LoVo (cell line): ENCODE data around the gene FUT8.
"Not testable (repeated sequence)": the region's sequence is repeated elsewhere in the genome, so short reads cannot be mapped to it uniquely, and the experiment has no call there.

Experiments
- DNase-seq: peaks from one replicate; pipeline ENCODE4 v3.0.0-alpha.2; 2016; ENCODE audit warnings: low spot score

FUT8 gene

DNA sequence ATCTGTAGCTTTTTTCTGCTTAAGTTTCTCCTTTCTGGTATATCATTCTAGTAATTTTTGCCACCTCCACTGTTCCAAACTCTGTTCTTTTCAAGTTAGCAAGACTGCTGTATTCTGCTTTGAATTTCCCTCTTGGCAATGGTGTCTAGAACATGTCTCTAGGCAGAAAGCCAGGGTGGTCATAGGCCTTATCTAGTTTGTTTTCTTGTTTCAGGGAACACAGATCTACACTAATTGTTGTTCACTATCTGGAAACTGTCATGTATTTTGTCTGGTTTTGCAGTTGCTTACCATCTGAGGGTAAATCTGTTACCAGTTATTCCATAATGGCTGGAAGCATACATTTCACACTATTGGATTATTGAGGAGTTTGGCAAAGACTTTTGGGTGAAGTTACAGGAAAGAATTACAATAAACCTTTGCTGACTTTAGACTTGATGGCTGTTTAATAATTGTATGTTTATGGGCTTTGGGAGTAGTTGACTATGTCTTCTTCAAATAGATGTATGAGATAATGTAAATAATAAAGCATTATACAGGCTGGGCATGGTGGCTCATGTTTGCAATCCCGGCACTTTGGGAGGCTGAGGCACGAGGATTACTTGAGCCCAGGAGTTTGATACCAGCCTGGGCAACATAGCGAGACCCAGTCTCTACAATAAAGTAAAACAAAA is 41.4 kb downstream of the FUT8 start:
- DNase-seq, result no peak

DNA sequence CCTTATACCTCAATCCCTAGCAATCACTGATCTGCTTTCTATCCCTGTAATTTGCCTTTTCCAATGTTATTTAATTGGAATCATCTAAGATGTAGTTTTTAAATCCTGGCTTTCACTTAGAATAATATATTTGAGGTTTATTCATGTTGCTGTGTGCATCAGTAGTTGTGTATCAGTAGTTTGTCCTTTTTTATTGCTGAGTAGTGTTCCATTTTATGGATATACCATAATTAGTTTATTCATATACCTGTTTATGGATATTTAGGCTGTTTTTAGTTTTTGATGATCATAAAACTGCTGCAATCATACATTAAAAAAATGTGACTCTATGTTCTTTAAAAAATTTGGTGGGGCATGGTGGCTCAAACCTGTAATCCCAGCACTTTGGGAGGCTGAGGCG is 43.7 kb downstream of the FUT8 start:
- no peak for DNase-seq

DNA sequence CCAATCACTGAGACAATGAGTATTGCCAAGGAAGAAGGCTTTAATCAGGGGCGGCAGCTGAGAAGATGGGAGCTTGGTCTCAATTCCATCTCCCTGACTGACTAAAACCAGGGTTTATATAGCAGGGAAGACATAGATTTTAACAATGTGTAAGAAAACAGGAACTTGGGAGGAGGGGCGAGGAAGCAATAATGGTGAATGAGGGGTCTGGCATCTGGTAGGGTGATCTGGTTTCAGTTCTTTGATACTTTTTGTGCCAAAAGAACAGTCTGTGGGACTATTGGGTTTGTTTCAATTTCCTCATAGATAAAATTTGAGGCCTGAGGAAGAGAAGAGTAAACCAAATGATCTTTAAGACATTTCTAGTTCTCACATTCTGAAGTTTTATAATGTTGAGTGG is 49.2 kb downstream of the FUT8 start:
- no peak for DNase-seq

DNA sequence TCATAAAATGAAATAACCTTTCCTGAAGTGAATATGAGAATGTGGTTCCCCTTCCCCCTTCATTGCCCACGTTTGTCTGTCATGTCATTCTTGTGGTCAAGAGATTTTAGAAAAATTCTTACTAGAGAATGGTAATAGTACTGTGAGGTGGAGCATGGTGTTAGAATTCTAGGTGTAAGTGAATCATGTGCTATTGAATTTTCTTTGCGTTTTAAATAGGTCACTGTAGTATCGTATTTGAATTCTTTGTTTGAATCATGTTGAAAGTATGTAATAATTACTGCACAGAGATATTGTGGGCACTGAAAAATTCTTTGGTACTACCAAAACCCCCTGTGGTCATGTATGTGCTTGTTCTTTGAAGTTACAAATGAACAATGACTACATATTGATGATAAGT is 49.9 kb downstream of the FUT8 start:
- DNase-seq, result no peak

DNA sequence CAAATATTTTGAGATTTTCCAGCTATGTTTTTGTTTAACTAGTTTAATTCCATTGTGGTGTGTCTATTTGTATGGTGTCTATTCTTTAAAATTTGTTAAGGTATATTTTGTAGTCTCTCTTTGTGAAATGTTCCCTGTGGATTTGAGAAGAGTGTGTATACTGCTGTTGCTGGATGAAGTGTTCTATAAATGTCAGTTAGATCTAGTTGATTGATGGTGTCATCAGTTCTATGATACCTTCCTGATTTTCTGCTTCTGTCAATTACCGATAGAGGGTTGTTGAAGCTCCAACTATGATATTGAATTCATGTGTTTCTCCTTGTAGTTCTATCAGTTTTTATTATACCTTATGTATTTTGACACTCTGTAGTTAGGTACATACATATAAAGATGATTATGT is 53.1 kb downstream of the FUT8 start:
- DNase-seq, result no peak

DNA sequence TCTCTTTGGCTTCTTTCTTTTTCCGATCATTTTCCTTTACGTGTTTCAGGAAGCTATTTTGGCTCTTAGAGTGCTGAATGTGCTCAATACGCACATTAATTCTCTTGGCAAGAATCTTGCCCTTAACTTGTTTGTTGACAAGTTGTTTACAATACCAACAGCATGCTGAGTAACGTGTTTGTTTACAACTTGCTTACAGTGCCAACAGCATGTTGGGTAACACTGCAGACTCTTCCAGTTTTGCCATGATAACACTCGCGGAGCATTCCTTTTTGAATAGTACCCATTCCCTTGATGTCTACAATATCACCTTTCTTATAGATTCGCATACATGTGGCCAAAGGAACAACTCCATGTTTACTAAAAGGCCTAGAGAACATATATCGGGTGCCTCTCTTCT is 55.4 kb downstream of the FUT8 start:
- not testable (repeated sequence) for DNase-seq

DNA sequence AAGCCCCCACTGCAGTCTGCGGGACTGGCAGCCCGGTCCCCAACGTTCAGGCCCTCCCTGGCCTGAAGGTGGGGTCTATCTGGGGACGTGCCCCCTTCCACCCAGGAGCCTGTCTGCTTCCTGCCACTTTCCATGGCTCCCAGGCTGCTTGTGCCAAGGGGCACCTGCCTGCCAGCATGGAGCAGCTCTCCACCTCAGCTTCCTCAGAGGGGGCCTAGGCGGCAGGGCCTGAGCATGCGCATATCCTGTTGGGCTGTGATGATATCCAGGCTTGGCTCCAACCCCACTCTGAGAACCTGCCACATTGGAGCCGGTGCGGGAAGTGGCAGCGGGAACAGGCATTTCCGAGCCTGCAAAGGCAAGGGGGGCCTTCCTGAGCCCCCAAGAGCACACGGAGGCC is 57.4 kb downstream of the FUT8 start:
- no peak for DNase-seq

DNA sequence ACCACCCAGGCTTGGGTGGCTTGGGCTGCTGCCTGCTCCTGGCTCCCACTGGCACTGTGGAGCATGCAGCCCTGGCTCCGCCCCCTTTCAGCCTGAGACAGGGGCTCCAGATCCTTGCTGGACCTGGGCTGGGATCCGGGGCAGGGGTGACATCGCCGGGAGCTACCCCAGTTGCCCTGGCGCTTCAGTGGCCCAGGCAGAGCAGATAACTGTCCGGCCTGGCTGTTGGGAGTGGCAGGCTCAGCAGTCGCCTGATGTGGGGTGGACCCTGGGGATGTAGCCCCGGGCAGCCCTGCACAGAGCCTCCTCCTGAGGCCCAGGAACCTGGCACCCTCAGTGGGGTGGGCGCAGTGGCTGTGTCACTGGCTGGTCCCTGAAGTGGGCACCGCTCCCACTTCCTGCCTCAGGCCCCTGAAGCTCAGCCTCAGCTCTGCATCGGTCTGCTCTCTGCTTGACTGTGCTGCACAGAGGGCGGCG is 57.9 kb downstream of the FUT8 start:
- DNase-seq, result no peak

DNA sequence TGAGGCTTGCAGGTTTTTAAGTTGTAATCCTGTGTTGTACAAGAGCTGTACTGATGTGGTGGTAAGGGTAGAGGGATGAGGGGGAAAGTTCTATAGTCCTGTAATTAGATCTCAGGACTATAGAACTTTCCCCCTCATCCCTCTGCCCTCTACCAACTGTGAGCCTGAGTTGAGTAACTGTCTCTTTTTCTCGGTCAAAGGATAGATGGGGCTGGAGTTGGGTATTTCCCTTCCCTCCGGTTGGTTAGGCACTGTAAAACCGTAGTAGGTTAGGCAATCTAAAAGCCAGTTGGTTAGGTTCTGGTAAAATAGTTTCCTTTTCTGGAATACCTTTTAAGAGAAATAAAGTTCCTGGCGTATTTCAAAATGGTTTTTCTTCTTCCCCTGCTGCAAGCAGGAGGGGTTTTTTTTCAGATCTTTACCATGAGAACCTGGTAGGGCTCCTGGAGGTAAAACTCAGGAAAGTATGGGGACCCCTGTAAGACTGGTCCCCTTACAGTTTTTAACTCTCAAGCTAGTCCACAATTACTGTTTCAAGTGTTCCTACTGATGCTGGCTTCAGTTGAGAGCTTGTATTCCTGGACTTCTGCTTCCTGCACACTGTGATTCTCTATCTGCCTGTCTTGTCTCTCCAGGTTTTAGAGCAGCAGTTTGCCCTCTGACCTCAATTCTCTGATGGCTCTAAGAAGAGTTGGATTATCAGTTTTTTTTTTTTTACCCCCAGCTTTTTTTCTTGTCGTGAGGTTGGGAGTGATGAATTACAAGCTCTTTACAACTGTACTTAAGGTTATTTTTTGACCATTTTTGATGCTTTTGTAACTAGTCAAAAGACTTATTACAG is 58.7 kb downstream of the FUT8 start:
- DNase-seq, result no peak

DNA sequence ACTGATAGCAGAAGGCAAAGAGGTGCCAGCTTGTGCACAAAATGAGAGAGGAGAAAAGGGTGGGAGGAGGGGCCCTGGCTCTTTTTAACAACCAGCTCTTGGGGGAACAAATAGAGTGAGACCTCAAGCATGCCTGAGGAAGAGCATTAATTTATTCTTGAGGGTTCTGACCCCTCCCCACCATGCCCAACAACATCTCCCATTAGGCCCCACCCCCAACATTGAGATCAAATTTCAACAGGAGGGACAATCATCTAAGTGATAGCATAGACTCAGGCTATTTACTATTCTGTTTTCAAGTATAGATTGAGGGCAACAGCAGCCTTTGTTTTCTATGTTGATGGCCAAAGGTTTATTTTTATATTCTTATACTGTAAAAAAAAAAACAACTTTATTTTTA is 59.7 kb downstream of the FUT8 start:
- no peak for DNase-seq

DNA sequence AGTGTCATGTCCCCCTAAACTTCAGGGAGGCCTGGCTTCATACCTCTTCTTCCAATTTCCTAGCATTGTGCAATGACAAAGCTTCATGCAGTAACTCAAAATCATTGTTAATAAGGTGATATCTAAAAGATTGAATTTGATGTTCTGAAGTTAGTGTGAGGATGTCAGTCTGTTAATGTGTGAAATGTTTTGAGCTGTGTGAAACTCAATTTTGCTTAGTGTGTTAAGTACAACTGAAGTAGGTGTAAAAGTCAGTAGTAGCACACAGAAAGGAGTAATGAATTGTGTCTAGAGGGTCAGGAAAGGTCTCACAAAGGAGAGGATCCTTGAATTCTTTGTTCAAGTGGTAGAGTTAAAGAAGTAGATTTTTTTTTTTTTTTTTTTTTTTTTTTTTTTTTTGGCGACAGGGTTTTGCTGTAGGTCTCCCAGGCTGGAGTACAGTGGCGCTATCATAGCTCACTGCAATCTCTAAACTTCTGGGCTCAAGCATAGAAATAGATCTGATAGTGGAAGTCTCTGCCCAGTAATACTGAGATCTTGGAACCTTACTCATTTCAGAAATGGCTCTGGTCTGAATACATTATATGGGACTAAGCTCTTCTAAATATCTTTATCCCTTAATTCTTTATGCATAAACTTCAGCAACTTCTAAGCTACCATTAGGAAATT is 63.9 kb downstream of the FUT8 start:
- DNase-seq, result no peak

DNA sequence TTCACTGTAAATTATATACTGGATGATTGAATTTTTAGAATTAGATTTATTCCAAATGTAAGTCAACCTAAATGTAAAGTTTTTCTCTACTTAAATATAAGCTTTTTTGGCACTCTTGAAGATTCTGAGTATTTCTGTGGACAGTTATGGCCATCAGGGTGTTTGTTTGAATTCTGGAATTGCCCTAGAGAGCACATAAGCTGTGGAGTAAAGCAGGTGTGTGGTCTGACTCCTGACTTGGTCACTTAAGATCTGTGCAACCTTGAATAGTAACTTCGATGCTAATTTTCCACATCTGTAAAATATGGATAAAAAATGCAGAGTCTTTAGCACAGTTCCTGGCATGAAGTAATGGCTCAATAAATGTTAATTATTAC is 64.4 kb downstream of the FUT8 start:
- no peak for DNase-seq

DNA sequence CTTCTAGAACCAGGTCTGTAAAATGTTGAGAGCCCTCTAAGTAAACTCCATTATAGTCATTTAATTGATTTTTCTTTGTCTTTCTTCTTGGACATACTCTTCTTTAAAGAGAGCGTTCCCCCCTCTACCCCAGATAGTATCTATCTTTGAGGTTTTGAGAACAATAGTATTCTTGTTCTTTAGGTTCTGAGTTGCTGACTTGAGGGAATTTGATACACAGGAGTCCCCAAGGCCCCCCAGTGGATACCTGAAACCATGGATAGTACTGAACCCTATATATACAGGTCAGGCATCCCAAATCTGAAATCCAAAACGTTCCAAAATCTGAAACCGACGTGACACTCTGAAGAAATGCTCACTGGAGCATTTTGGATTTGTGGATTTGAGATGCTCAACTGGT is 65.5 kb downstream of the FUT8 start:
- DNase-seq, result no peak

DNA sequence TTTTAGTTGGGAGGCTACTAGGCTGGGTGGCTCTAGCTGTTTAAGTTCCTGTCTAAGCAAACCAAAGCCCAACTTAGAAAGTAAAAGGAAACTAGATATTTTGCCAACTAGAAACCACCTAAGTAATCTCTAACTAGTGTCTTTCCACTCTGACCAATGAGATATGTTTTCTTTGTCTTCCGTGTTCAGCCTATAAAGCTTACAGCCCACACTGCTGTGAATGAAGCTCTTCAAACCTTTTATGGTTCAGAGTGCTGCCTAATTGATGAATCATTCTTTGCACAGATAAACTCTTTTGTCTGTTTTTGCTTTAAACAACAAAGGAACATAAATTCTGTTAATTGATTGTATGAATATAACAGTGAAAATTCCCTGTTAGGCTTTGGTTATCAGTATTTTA is 66.1 kb downstream of the FUT8 start:
- peak; percentile 70 for DNase-seq

DNA sequence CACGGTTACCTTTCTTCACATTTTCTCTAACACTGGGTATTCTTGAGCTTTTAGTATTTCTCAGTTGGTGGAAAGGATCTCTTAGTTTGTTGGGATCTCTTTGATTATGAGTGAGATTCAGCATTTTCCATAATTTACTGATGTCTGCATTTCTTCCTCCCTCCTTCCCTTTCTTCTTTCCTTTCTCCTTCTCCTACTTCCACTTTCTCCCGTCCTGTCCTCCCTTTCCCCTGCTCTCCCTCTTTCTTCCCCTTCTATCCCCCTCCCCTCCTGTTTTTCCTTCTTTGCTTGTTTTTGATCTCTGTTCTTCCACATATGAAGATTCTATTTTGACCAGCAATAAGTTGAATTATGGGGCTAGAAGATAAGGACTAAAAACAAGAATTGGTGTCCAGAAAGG is 66.9 kb downstream of the FUT8 start:
- DNase-seq, result no peak

DNA sequence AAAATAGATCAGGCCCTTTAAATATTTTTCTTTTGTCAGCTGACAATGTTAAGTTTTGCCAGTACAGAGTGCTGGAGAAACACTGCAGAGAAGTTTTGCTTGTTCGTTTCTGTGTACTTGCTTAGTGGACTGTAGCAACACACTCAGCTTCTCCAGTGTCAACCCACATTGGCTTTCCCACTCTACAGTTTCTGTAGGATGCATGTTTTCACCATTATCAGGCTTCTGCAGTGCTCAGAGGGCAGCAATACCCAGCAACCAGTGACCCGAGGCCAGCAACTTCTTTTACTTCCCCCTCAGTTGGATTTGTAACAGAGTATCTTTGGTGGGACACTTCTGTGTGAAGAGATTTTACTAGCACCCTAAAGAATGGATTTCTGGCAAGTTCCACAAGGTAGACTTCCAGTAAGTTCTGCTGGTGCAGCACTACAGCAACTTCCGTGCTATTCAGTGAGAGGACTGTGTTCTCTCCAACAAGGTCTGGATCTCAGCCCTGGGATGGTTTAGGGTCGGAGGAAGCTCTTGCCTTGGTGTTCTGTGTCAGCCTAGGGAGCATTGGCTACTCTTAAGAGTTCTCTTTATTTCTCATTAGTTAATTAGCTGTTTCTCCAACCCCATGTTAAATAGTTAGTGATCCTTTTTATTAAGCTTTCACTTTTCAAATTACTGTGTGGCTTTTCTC is 70.4 kb downstream of the FUT8 start:
- no peak for DNase-seq

DNA sequence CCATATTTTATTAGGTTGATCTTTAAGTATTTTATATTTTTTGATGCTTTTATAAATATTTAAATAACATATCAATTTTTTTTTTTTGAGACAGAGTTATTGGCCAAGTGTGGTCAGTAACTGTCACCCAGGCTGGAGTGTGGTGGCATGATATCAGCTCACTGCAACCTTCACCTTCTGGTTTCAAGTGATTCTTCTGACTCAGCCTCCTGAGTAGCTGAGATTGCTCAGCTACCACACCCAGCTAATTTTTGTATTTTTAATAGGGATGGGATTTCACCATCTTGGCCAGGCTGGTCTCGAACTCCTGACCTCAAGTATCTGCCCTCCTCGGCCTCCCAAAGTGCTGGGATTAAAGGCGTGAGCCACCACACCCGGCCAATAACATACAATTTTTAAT is 71.1 kb downstream of the FUT8 start:
- DNase-seq, result no peak

DNA sequence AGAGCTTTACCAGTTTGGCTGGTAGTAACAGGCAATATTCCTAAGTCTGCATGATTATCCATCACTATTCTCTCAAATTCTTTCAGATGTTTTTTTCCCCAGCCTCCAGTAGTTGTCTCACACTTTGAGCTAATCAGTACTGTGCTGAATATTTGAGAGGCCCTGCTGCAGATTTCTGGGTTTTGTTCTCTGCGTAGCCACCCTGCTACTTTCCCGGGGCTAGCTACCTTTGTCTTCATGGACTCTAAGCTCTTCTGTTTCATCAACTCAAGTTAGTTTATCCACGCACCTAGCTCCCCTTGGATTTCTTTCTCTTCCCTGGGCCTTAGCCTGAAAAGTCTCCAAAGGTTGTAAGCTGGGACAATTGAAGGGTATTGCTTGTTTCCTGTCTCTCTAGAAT is 73.0 kb downstream of the FUT8 start:
- no peak for DNase-seq

DNA sequence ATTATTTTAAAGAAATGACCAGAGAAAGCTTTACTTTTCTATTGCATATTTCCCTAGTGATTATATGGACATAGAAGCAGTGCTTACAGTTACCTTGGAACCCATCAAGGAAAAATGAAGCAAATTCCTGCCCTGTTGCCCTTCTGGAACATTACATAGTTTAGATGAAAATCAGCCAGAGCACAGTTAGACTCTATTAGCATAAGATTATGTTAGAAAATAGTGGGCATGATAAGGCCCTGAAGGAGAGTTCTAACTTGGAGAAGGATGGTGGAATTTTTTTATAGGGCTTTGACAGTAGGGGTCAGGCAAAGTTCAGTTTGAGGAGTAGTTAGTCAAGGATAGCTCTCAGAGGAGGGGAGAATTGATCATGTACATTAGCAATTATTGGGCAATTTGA is 74.3 kb downstream of the FUT8 start:
- DNase-seq, result no peak

DNA sequence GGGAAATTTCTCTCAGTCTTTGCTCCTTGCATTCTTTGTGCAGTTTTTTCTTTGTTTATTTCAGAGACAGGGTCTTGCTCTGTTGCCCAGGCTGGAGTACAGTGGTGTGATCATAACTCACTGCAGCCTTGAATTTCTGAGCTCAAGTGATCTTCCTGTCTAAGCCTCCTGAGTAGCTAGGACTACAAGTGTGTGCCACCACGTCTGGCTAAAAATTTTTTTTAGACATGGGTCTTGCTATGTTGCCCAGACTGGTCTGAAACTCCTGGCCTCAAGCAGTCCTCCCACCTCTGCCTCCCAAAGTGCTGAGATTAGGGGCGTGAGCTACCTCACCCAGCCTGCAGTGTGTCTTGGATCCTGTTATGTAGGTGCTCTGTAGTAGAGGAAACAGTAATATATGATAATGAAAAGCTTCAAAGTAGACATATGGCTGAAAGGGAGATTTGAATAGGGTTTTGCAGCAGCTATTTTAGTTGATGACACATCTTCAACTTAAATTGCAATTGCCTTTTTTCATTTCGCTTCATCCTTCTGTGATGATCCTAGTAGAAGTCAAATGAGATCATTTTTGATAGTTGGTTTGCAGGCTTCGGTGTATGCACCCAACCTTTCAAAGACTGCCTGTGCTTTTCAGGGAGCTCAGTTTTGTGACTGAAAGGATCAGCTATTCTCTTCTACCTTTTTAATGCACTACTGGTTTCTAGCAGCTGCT is 75.4 kb downstream of the FUT8 start:
- DNase-seq, result no peak

DNA sequence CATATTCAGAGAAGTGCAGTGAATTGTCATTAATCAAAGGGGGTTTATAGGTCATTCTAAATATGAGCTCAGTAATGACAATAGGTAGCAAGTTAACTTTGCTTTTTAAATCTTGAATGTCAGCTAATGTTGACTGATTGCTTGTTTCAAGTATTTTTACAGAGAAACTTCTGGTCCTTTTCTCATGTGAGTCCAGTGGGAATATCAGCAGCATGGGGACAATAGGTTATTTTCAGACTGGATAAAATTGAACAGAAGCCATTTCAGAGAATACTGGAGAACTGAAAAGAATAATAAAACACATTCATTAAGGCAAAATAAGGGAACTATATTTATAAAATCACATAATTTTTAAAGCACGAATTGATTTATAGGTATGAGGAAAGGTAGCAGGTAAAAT is 78.7 kb downstream of the FUT8 start:
- no peak for DNase-seq

DNA sequence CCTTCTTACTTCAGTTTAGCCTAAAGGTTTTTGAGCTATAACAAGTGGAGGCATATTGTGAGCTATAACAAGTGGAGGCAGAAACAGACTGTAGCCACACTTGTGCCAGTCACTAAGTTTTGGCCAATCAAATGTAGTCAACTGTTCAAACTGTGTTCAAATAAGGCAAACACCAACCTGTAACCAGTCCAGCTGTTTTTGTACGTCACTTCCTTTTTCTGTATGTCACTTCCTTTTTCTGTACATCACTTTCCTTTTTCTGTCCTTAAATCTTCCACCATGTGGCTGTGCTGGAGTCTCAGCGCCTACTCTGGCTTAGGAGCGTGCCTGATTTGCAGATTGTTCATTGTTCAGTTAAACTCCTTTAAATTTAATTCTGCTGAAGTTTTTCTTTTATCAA is 79.7 kb downstream of the FUT8 start:
- DNase-seq, result no peak
